H1 (cell line): ENCODE results near the gene CGN. TPM values are rescaled to one million over a fixed set of nuclear protein-coding genes. Genes with fewer than 3 reads are reported as not detected.

ENCODE experiments used
- CTCF ChIA-PET: fragments of 300-600 bp; sonication (Branson Sonifier 250); formaldehyde crosslinking; loops from one replicate; lab custom pipeline; 2021; ENCODE audit not compliant: partially characterized antibody; lab: Charles Lee
- POLR2A ChIA-PET: fragments of 300-600 bp; sonication (Branson Sonifier 250); formaldehyde crosslinking; loops from one replicate; lab custom pipeline; 2021; ENCODE audit warnings: inconsistent platforms; ENCODE audit not compliant: partially characterized antibody; lab: Charles Lee
- DNase-seq, 2 experiments: peaks; one replicate each; pipeline versions ENCODE4 v3.0.0 to v3.0.0-alpha.2; 2010 to 2022; ENCODE audit warnings: low spot score in 2 of 2, low read depth in 1 of 2, mixed read lengths in 1 of 2
- FAIRE-seq: peaks from 2 replicates; lab custom pipeline; 2011; peaks lifted over from hg19 to GRCh38; lab: Jason Lieb, UNC
- H2AFZ ChIP-seq: 2 replicates; pipeline ENCODE4 v1.8.1; 2012; ENCODE audit warnings: low read length, inconsistent platforms
- H2AK5ac ChIP-seq: 2 replicates; pipeline ENCODE4 v1.6.1; 2013; ENCODE audit warnings: low read depth, low read length
- H2BK120ac ChIP-seq: replicated peaks from 2 replicates; pipeline ENCODE3; 2013; ENCODE audit warnings: low read depth, low read length, inconsistent platforms
- H2BK12ac ChIP-seq: 2 replicates; pipeline ENCODE4 v1.6.1; 2013; ENCODE audit warnings: low read depth, low read length
- H2BK15ac ChIP-seq: 2 replicates; pipeline ENCODE4 v1.6.1; 2013; ENCODE audit warnings: low read length
- H2BK20ac ChIP-seq: 2 replicates; pipeline ENCODE4 v1.6.1; 2013; ENCODE audit warnings: low read length
- H2BK5ac ChIP-seq: 2 replicates; pipeline ENCODE4 v1.6.1; 2013; ENCODE audit warnings: low read depth, low read length
- H3K14ac ChIP-seq: 2 replicates; pipeline ENCODE4 v1.6.1; 2013; ENCODE audit warnings: inconsistent platforms; ENCODE audit not compliant: insufficient read length
- H3K18ac ChIP-seq: 2 replicates; pipeline ENCODE4 v1.6.1; 2013; ENCODE audit warnings: low read length; ENCODE audit errors: extremely low read depth
- H3K23ac ChIP-seq: 2 replicates; pipeline ENCODE4 v1.6.1; 2013; ENCODE audit warnings: inconsistent platforms; ENCODE audit not compliant: insufficient read length
- H3K23me2 ChIP-seq: 2 replicates; pipeline ENCODE4 v1.6.1; 2013; ENCODE audit warnings: low read depth, low read length
- H3K27ac ChIP-seq: 2 replicates; pipeline ENCODE4 v1.6.1; 2011; ENCODE audit warnings: low read depth, low read length, inconsistent platforms
- H3K27me3 ChIP-seq, 4 experiments: replicated peaks in 1 of 4; 1 replicate in 1 of 4; 2 replicates in 3 of 4; pipeline versions ENCODE4 v1.6.1 to v1.8.1; 2011 to 2013; ENCODE audit warnings: low read length in 3 of 4, mild to moderate bottlenecking in 3 of 4, inconsistent platforms in 2 of 4, mixed read lengths in 2 of 4, moderate library complexity in 1 of 4; ENCODE audit not compliant: control insufficient read depth in 3 of 4, insufficient read depth in 3 of 4; ENCODE audit errors: extremely low read depth in 1 of 4
- H3K36me3 ChIP-seq, 4 experiments: 2 replicates each; pipeline versions ENCODE4 v1.6.1 to v1.8.1; 2011 to 2013; ENCODE audit warnings: mild to moderate bottlenecking in 4 of 4, low read length in 3 of 4, moderate library complexity in 2 of 4, control low read depth in 1 of 4, inconsistent platforms in 1 of 4; ENCODE audit not compliant: insufficient read depth in 4 of 4, control insufficient read depth in 2 of 4
- H3K4ac ChIP-seq: replicated peaks from 2 replicates; pipeline ENCODE3; 2013; ENCODE audit warnings: low read length, low read depth, mixed read lengths, inconsistent platforms; ENCODE audit not compliant: insufficient read length
- H3K4me1 ChIP-seq, 4 experiments: replicated peaks in 1 of 4; 1 replicate in 1 of 4; 2 replicates in 3 of 4; pipeline versions ENCODE4 v1.6.1 to v1.8.1; 2011 to 2013; ENCODE audit warnings: low read length in 3 of 4, inconsistent platforms in 2 of 4, mixed read lengths in 1 of 4; ENCODE audit not compliant: insufficient read depth in 4 of 4, control insufficient read depth in 3 of 4
- H3K4me2 ChIP-seq, 2 experiments: 2 replicates each; pipeline versions ENCODE4 v1.6.1 to v1.8.1; 2011 to 2013; ENCODE audit warnings: low read depth in 2 of 2, low read length in 2 of 2, control low read depth in 1 of 2, inconsistent platforms in 1 of 2, mild to moderate bottlenecking in 1 of 2; ENCODE audit not compliant: insufficient read depth in 1 of 2
- H3K4me3 ChIP-seq, 4 experiments: fragments of 200-600, 300-600 bp in 1 of 4; sonication (generic), shearing (Covaris generic), sonication (Bioruptor Twin) in 1 of 4; 2 replicates each; pipeline versions ENCODE4 v1.5.1 to v1.8.1; 2011 to 2016; ENCODE audit warnings: low read length in 4 of 4, low read depth in 3 of 4, control low read depth in 2 of 4, inconsistent platforms in 2 of 4, mild to moderate bottlenecking in 2 of 4, mixed read lengths in 1 of 4, moderate library complexity in 1 of 4; ENCODE audit not compliant: insufficient read depth in 2 of 4; ENCODE audit errors: extremely low read depth in 1 of 4
- H3K56ac ChIP-seq: replicated peaks from 2 replicates; pipeline ENCODE3; 2013; ENCODE audit warnings: low read depth, mild to moderate bottlenecking, mixed read lengths, low read length, inconsistent platforms; ENCODE audit not compliant: insufficient read length
- H3K79me1 ChIP-seq: 2 replicates; pipeline ENCODE4 v1.6.1; 2013; ENCODE audit warnings: low read depth, low read length, control low read depth
- H3K79me2 ChIP-seq, 2 experiments: 2 replicates each; pipeline versions ENCODE4 v1.6.1 to v1.8.1; 2012 to 2013; ENCODE audit warnings: low read length in 2 of 2, mild to moderate bottlenecking in 2 of 2, inconsistent platforms in 1 of 2; ENCODE audit not compliant: insufficient read depth in 2 of 2, control insufficient read depth in 1 of 2
- H3K9ac ChIP-seq, 4 experiments: replicated peaks in 1 of 4; 1 replicate in 1 of 4; 2 replicates in 3 of 4; pipeline versions ENCODE4 v1.6.1 to v1.8.1; 2011 to 2013; ENCODE audit warnings: low read depth in 3 of 4, low read length in 3 of 4, control low read depth in 2 of 4, mild to moderate bottlenecking in 2 of 4, moderate library complexity in 2 of 4, inconsistent platforms in 1 of 4; ENCODE audit errors: extremely low read depth in 1 of 4
- H3K9me3 ChIP-seq, 2 experiments: 2 replicates each; pipeline versions ENCODE4 v1.6.1 to v1.8.1; 2012 to 2013; ENCODE audit warnings: mild to moderate bottlenecking in 2 of 2, moderate library complexity in 2 of 2, control low read depth in 1 of 2, inconsistent platforms in 1 of 2, low read depth in 1 of 2, low read length in 1 of 2, mixed read lengths in 1 of 2; ENCODE audit not compliant: insufficient read depth in 2 of 2
- H4K20me1 ChIP-seq, 2 experiments: replicated peaks in 1 of 2; 2 replicates each; pipeline versions ENCODE3 to v1.8.1; 2011 to 2013; ENCODE audit warnings: inconsistent platforms in 2 of 2, low read length in 2 of 2, mild to moderate bottlenecking in 1 of 2; ENCODE audit not compliant: insufficient read depth in 2 of 2, control insufficient read depth in 1 of 2
- H4K5ac ChIP-seq: 2 replicates; pipeline ENCODE4 v1.6.1; 2013; ENCODE audit warnings: low read length, low read depth, mixed read lengths, inconsistent platforms; ENCODE audit not compliant: insufficient read length
- H4K8ac ChIP-seq: 2 replicates; pipeline ENCODE4 v1.8.0; 2013; ENCODE audit warnings: mild to moderate bottlenecking, moderate library complexity, low read length, inconsistent platforms; ENCODE audit not compliant: insufficient read depth; ENCODE audit errors: extremely low read depth
- H4K91ac ChIP-seq: replicated peaks from 2 replicates; pipeline ENCODE3; 2013; ENCODE audit warnings: low read length, mixed read lengths, inconsistent platforms; ENCODE audit not compliant: insufficient read length
- CEBPB ChIP-seq: IDR thresholded peaks from 2 replicates; pipeline ENCODE4 v1.6.1; 2012; ENCODE audit warnings: low read depth, low read length
- RAD21 ChIP-seq, 2 experiments: IDR thresholded peaks in 1 of 2; conservative IDR thresholded peaks in 1 of 2; 2 replicates each; pipeline ENCODE4 v1.6.1; 2011; ENCODE audit warnings: low read depth in 2 of 2, low read length in 2 of 2, improper control_type of control experiment in 1 of 2, inconsistent platforms in 1 of 2, mild to moderate bottlenecking in 1 of 2, moderate library complexity in 1 of 2
- WGBS, 2 experiments: shearing (Covaris generic) in 1 of 2; methylation state at CpG; one replicate each; pipeline versions ENCODE4 v1.1.6 to v1.1.7; 2013 to 2015; ENCODE audit warnings: low lambda C conversion rate in 2 of 2, mixed read lengths in 2 of 2, inconsistent platforms in 1 of 2, low coverage in 1 of 2, missing lambda C conversion rate in 1 of 2; ENCODE audit not compliant: insufficient replicate concordance in 2 of 2, insufficient coverage in 1 of 2, insufficient read length in 1 of 2; ENCODE audit errors: extremely low coverage in 1 of 2, missing lambda C conversion rate in 1 of 2; 5-methylcytosine and 5-hydroxymethylcytosine counted together
- polyA plus RNA-seq, 7 experiments: library from polyadenylated mRNA; depleted of rRNA in 3 of 7; stranded (reverse) in 5 of 7; unstranded in 2 of 7; fragments of >200 nt in 5 of 7; fragments of 200-250 nt in 2 of 7; gene quantifications; 1 replicate in 5 of 7; 2 replicates in 1 of 7; 4 replicates in 1 of 7; pipeline versions ENCODE4 v1.2.1 to v1.2.3, GENCODE V29; 2011 to 2013; ENCODE audit warnings: missing spikeins in 2 of 7, mixed read lengths in 2 of 7
- total RNA-seq: library from RNA; stranded (reverse); fragmentation: NEBNext Ultra II Directional; extraction: Animal tissue kit (Norgen Biotek cat#: 25700); gene quantifications from 2 replicates; pipeline ENCODE4 v1.2.1, GENCODE V29; 2021

Gene CGN
- total and polyA plus RNA-seq, 2 of the 8 experiments (the other 6 are each of a cell fraction or from before 2014, with no cell fraction given) = 15.9 to 52.7 TPM

DNA sequence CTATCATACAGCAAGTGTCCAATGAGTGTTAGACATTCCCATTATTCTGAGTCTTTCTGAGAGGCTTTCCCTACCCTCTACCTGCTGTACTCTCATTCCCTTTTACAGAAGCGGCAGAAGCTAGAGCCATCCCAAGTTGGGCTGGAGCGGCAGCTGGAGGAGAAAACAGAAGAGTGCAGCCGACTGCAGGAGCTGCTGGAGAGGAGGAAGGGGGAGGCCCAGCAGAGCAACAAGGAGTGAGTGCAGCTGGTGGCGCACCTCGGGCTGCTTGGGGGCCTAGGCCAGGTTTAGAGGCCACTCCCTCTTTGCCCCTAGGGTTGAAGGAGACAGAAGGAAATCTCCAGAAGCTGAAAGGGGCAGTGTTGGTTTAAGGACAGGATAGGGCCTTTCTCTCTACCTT, 12.1 kb downstream of the CGN start:
- H3K27ac ChIP-seq = no peak overlapping the region
- WGBS, 2 experiments = 91% methylated on average over 5 of the region's 5 CpGs; no CpG with 5 or more reads in 1 of the 2 experiments
- no peak overlapping the region for H3K4ac ChIP-seq
- FAIRE-seq (no peak), DNase-seq (no peak)
- no peak overlapping the region for H2BK20ac ChIP-seq
- H2BK5ac ChIP-seq = no peak overlapping the region
- H3K9ac ChIP-seq = no peak overlapping the region
- H3K4me3 ChIP-seq = no peak overlapping the region
- no peak overlapping the region for H3K14ac ChIP-seq
- no peak overlapping the region for H3K23ac ChIP-seq
- H3K79me1 ChIP-seq = no peaks in the 10 kb centered on the region; the same call in 1 of the 2 replicates
- H3K23me2 ChIP-seq = no peaks in the 10 kb centered on the region
- TF ChIP-seq RAD21 (IDR thresholded peaks at IDR 0.05 in 1 of 2, conservative IDR thresholded peaks at IDR 0.05 in 1 of 2; ENCODE audit: low read depth in 2 of 2, low read length in 2 of 2) = peak in 1 of 2 experiments; percentile 10; a peak in 1 of 4 replicates
- TF ChIP-seq CEBPB = no peak
- no peaks in the 10 kb centered on the region for H3K9me3 ChIP-seq
- H2BK12ac ChIP-seq = no peak overlapping the region
- H2BK120ac ChIP-seq = no peak overlapping the region
- H2BK15ac ChIP-seq = no peak overlapping the region
- no peaks in the 10 kb centered on the region for H3K27me3 ChIP-seq
- no peak overlapping the region for H2AK5ac ChIP-seq
- H2AFZ ChIP-seq = no peak overlapping the region
- no peak overlapping the region for H3K4me2 ChIP-seq
- H4K8ac ChIP-seq = no peak overlapping the region
- peaks cover 0 to 4% of the 10 kb centered on the region in 2 experiments for H4K20me1 ChIP-seq
- no peaks in the 10 kb centered on the region for H3K79me2 ChIP-seq
- H4K5ac ChIP-seq = no peak overlapping the region
- H3K4me1 ChIP-seq = no peaks in the 10 kb centered on the region
- peaks cover 28 to 63% (median 44%) of the 10 kb centered on the region in 4 experiments for H3K36me3 ChIP-seq
- POLR2A ChIA-PET = interaction anchor here (1.2 to 17.1 kb wide), 3 partner anchors 11 to 124 kb away, joined by 4 to 283 read pairs (median 24); partner anchors contain the start of genes CGN, PSMB4 and TUFT1
- H4K91ac ChIP-seq = no peak overlapping the region
- H3K56ac ChIP-seq = no peak overlapping the region
- no peak overlapping the region for H3K18ac ChIP-seq
- CTCF ChIA-PET = interaction anchor here (0.6 to 6.1 kb wide), 3 partner anchors 10 to 313 kb away, joined by 3 to 54 read pairs (median 3); no protein-coding TSS in a partner anchor
